Endodermal cell (in vitro differentiated cells): ENCODE data around the gene GPC3. TPM values are rescaled to one million over a fixed set of nuclear protein-coding genes. Genes with fewer than 3 reads are reported as not detected.

Experiments
- DNase-seq: peaks from one replicate; pipeline ENCODE4 v3.0.0-alpha.2; 2017
- H3K27ac ChIP-seq: 2 replicates; pipeline ENCODE4 v1.5.1; 2013; ENCODE audit warnings: mild to moderate bottlenecking, low read depth, low read length, moderate library complexity
- H3K27me3 ChIP-seq: 2 replicates; pipeline ENCODE4 v1.6.1; 2013; ENCODE audit warnings: mild to moderate bottlenecking, low read length, moderate library complexity; ENCODE audit not compliant: insufficient read depth, control insufficient read depth, poor library complexity, severe bottlenecking
- H3K36me3 ChIP-seq: 2 replicates; pipeline ENCODE4 v1.7.0; 2013; ENCODE audit warnings: mild to moderate bottlenecking, low read length, moderate library complexity; ENCODE audit not compliant: control insufficient read depth, insufficient read depth
- H3K4me1 ChIP-seq: one replicate; pipeline ENCODE4 v1.7.0; 2013; ENCODE audit warnings: low read length; ENCODE audit not compliant: control insufficient read depth, insufficient read depth
- H3K4me3 ChIP-seq: 2 replicates; pipeline ENCODE4 v1.5.1; 2013; ENCODE audit warnings: mild to moderate bottlenecking, low read length, moderate library complexity
- H3K9ac ChIP-seq: 2 replicates; pipeline ENCODE4 v1.6.1; 2013; ENCODE audit warnings: mild to moderate bottlenecking, low read length, moderate library complexity; ENCODE audit not compliant: poor library complexity, severe bottlenecking; ENCODE audit errors: extremely low read depth
- H3K9me3 ChIP-seq: 2 replicates; pipeline ENCODE4 v1.6.1; 2013; ENCODE audit warnings: mild to moderate bottlenecking, low read length, moderate library complexity; ENCODE audit not compliant: control insufficient read depth
- H3K27ac Mint-ChIP-seq: 2 replicates; pipeline ENCODE4 v1.8.0; 2020; ENCODE audit warnings: mixed read lengths
- H3K27me3 Mint-ChIP-seq: 2 replicates; pipeline ENCODE4 v1.8.0; 2021; ENCODE audit warnings: mild to moderate bottlenecking, mixed read lengths; ENCODE audit not compliant: insufficient read depth
- H3K36me3 Mint-ChIP-seq: 2 replicates; pipeline ENCODE4 v1.8.0; 2020; ENCODE audit warnings: low read depth, mixed read lengths
- H3K4me1 Mint-ChIP-seq: 2 replicates; pipeline ENCODE4 v1.8.0; 2020; ENCODE audit warnings: mixed read lengths
- H3K4me3 Mint-ChIP-seq: 2 replicates; pipeline ENCODE4 v1.8.0; 2020; ENCODE audit warnings: mild to moderate bottlenecking, moderate library complexity, mixed read lengths
- H3K9me3 Mint-ChIP-seq: 2 replicates; pipeline ENCODE4 v1.8.0; 2020; ENCODE audit warnings: mild to moderate bottlenecking, mixed read lengths
- WGBS, 2 experiments: methylation state at CpG; one replicate each; pipeline versions ENCODE4 v1.1.5 to v1.1.7; 2013; ENCODE audit warnings: missing lambda C conversion rate in 2 of 2, mixed read lengths in 1 of 2; ENCODE audit not compliant: insufficient coverage in 1 of 2, insufficient read length in 1 of 2; 5-methylcytosine and 5-hydroxymethylcytosine counted together
- total RNA-seq, 2 donors: library from RNA; stranded (reverse); fragmentation: NEBNext Ultra II Directional in 1 of 2; extraction: Animal tissue kit (Norgen Biotek cat#: 25700) in 1 of 2; gene quantifications; 2 replicates in 1 of 2; 3 replicates in 1 of 2; pipeline ENCODE4 v1.2.1, GENCODE V29; 2021
- TF ChIP-seq, protein P1 (sequence below): fragments of 200-600 bp; sonication (generic); conservative IDR thresholded peaks from 2 replicates; pipeline ENCODE4 v1.5.0; 2021; ENCODE audit warnings: antibody characterized with exemption, mild to moderate bottlenecking

Gene GPC3
- total RNA-seq, 2 donors from 2014 or later: 39.5 to 125 TPM

GRCh38 chrX:133796282-133796681 lies 189.1 kb downstream of the GPC3 start:
- H3K4me1 Mint-ChIP-seq: peaks cover 5% of the 10 kb centered on the region
- H3K9me3 Mint-ChIP-seq: no peaks in the 10 kb centered on the region
- no peaks in the 10 kb centered on the region for H3K36me3 Mint-ChIP-seq
- TF ChIP-seq, protein P1, sequence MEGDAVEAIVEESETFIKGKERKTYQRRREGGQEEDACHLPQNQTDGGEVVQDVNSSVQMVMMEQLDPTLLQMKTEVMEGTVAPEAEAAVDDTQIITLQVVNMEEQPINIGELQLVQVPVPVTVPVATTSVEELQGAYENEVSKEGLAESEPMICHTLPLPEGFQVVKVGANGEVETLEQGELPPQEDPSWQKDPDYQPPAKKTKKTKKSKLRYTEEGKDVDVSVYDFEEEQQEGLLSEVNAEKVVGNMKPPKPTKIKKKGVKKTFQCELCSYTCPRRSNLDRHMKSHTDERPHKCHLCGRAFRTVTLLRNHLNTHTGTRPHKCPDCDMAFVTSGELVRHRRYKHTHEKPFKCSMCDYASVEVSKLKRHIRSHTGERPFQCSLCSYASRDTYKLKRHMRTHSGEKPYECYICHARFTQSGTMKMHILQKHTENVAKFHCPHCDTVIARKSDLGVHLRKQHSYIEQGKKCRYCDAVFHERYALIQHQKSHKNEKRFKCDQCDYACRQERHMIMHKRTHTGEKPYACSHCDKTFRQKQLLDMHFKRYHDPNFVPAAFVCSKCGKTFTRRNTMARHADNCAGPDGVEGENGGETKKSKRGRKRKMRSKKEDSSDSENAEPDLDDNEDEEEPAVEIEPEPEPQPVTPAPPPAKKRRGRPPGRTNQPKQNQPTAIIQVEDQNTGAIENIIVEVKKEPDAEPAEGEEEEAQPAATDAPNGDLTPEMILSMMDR: no peak
- no peaks in the 10 kb centered on the region for H3K4me1 ChIP-seq
- H3K9ac ChIP-seq: no peak overlapping the region
- H3K27me3 ChIP-seq: no peaks in the 10 kb centered on the region
- no peak overlapping the region for H3K27ac ChIP-seq
- H3K4me3 ChIP-seq: no peak overlapping the region
- H3K27ac Mint-ChIP-seq: no peak overlapping the region
- no peak overlapping the region for H3K4me3 Mint-ChIP-seq
- H3K27me3 Mint-ChIP-seq: no peaks in the 10 kb centered on the region
- DNase-seq: no peak
- no peaks in the 10 kb centered on the region for H3K9me3 ChIP-seq
- no peaks in the 10 kb centered on the region for H3K36me3 ChIP-seq

GRCh38 chrX:133794126-133794525 lies 191.3 kb downstream of the GPC3 start:
- no peaks in the 10 kb centered on the region for H3K36me3 ChIP-seq
- TF ChIP-seq, protein P1: no peak
- Mint-ChIP-seq H3K4me1 (peaks cover 14% of the 10 kb centered on the region), H3K9me3 (no peaks in the 10 kb centered on the region), H3K4me3 (no peak overlapping the region), H3K36me3 (no peaks in the 10 kb centered on the region), H3K27ac (no peak overlapping the region), H3K27me3 (no peaks in the 10 kb centered on the region)
- no peaks in the 10 kb centered on the region for H3K27me3 ChIP-seq
- no peak overlapping the region for H3K9ac ChIP-seq
- DNase-seq: no peak
- WGBS, 2 experiments: 79 to 80% methylated on average over 1 to 3 of the region's 4 CpGs
- no peaks in the 10 kb centered on the region for H3K9me3 ChIP-seq
- peak overlapping the region; percentile 79 for H3K27ac ChIP-seq
- no peak overlapping the region for H3K4me3 ChIP-seq
- H3K4me1 ChIP-seq: no peaks in the 10 kb centered on the region

GRCh38 chrX:133793626-133794025 lies 191.8 kb downstream of the GPC3 start:
- H3K4me1 Mint-ChIP-seq: peaks cover 14% of the 10 kb centered on the region
- no peaks in the 10 kb centered on the region for H3K27me3 Mint-ChIP-seq
- H3K27ac Mint-ChIP-seq: no peak overlapping the region
- no peaks in the 10 kb centered on the region for H3K9me3 ChIP-seq
- DNase-seq: no peak
- H3K4me1 ChIP-seq: no peaks in the 10 kb centered on the region
- no peak overlapping the region for H3K4me3 ChIP-seq
- H3K27me3 ChIP-seq: no peaks in the 10 kb centered on the region
- H3K9ac ChIP-seq: no peak overlapping the region
- peak overlapping the region; percentile 79 for H3K27ac ChIP-seq
- no peak overlapping the region for H3K4me3 Mint-ChIP-seq
- no peaks in the 10 kb centered on the region for H3K36me3 ChIP-seq
- no peaks in the 10 kb centered on the region for H3K36me3 Mint-ChIP-seq
- H3K9me3 Mint-ChIP-seq: no peaks in the 10 kb centered on the region
- TF ChIP-seq, protein P1: no peak
- 88% methylated on average over 2 of the region's 2 CpGs; no CpG with 5 or more reads in 1 of the 2 experiments for WGBS, 2 experiments
